ENCODE data around the gene ASCC1. TPM values are rescaled to one million over a fixed set of nuclear protein-coding genes. Genes with fewer than 3 reads are reported as not detected.

The ASCC1 gene
- total and polyA plus RNA-seq, 2 of the 13 experiments (the other 11 are each of a cell fraction or from before 2014, with no cell fraction given), result 21.6 to 30.1 TPM

GRCh38 chr10:72215611-72216549, at the start of gene ASCC1, which contains the start of gene ANAPC16 (continued):
- TF ChIP-seq, protein P1, sequence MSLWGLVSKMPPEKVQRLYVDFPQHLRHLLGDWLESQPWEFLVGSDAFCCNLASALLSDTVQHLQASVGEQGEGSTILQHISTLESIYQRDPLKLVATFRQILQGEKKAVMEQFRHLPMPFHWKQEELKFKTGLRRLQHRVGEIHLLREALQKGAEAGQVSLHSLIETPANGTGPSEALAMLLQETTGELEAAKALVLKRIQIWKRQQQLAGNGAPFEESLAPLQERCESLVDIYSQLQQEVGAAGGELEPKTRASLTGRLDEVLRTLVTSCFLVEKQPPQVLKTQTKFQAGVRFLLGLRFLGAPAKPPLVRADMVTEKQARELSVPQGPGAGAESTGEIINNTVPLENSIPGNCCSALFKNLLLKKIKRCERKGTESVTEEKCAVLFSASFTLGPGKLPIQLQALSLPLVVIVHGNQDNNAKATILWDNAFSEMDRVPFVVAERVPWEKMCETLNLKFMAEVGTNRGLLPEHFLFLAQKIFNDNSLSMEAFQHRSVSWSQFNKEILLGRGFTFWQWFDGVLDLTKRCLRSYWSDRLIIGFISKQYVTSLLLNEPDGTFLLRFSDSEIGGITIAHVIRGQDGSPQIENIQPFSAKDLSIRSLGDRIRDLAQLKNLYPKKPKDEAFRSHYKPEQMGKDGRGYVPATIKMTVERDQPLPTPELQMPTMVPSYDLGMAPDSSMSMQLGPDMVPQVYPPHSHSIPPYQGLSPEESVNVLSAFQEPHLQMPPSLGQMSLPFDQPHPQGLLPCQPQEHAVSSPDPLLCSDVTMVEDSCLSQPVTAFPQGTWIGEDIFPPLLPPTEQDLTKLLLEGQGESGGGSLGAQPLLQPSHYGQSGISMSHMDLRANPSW (CRISPR knock-in tag; IDR thresholded peaks at IDR 0.05; ENCODE audit: borderline replicate concordance), result peak; percentile 71; the same call in 1 of the 2 replicates
- TF ChIP-seq SMAD3 (CRISPR knock-in tag; IDR thresholded peaks at IDR 0.05) (no peak), ZFY (CRISPR knock-in tag; IDR thresholded peaks at IDR 0.05) (peak; percentile 86), HES4 (CRISPR knock-in tag; IDR thresholded peaks at IDR 0.05; ENCODE audit: borderline replicate concordance) (0 out of 2 replicates have a peak, but pooled peaks have one; percentile 30), ATF7 (IDR thresholded peaks at IDR 0.05) (no peak), ATF7 (CRISPR knock-in tag; IDR thresholded peaks at IDR 0.05) (peak; percentile 46; the same call in 1 of the 2 replicates), ZNF850 (CRISPR knock-in tag; conservative IDR thresholded peaks at IDR 0.05) (no peak), SNAPC2 (CRISPR knock-in tag; IDR thresholded peaks at IDR 0.05) (peak; percentile 91), RBM22 (optimal IDR thresholded peaks at IDR 0.05; ENCODE audit: low read length) (peak; percentile 70), KLF9 (CRISPR knock-in tag; IDR thresholded peaks at IDR 0.05; ENCODE audit: low read depth) (peak; percentile 97), ZNF761 (CRISPR knock-in tag; conservative IDR thresholded peaks at IDR 0.05) (peak; percentile 81; the same call in 1 of the 2 replicates), CHD4 (IDR thresholded peaks at IDR 0.05; ENCODE audit: borderline replicate concordance, low read length) (no peak), PHF8 (CRISPR knock-in tag; IDR thresholded peaks at IDR 0.05) (peak; percentile 98), ZNF382 (CRISPR knock-in tag; IDR thresholded peaks at IDR 0.05; ENCODE audit: borderline replicate concordance) (no peak), ZNF616 (CRISPR knock-in tag; IDR thresholded peaks at IDR 0.05; ENCODE audit: low read depth) (peak; percentile 59; the same call in 1 of the 2 replicates), MTERF4 (CRISPR knock-in tag; IDR thresholded peaks at IDR 0.05) (peak; percentile 88), ISX (CRISPR knock-in tag; conservative IDR thresholded peaks at IDR 0.05) (0 out of 2 replicates have a peak, but pooled peaks have one; percentile 32), MZF1 (CRISPR knock-in tag; IDR thresholded peaks at IDR 0.05; ENCODE audit: borderline replicate concordance) (no peak), JUND (CRISPR knock-in tag; IDR thresholded peaks at IDR 0.05) (no peak), ZNF691 (CRISPR knock-in tag; IDR thresholded peaks at IDR 0.05; ENCODE audit: borderline replicate concordance, low read depth) (peak; percentile 98)
- TF ChIP-seq, protein P2, sequence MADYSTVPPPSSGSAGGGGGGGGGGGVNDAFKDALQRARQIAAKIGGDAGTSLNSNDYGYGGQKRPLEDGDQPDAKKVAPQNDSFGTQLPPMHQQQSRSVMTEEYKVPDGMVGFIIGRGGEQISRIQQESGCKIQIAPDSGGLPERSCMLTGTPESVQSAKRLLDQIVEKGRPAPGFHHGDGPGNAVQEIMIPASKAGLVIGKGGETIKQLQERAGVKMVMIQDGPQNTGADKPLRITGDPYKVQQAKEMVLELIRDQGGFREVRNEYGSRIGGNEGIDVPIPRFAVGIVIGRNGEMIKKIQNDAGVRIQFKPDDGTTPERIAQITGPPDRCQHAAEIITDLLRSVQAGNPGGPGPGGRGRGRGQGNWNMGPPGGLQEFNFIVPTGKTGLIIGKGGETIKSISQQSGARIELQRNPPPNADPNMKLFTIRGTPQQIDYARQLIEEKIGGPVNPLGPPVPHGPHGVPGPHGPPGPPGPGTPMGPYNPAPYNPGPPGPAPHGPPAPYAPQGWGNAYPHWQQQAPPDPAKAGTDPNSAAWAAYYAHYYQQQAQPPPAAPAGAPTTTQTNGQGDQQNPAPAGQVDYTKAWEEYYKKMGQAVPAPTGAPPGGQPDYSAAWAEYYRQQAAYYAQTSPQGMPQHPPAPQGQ (CRISPR knock-in tag; IDR thresholded peaks at IDR 0.05; ENCODE audit: borderline replicate concordance), result peak; percentile 96; the same call in 1 of the 2 replicates

Data from HepG2 (cell line).